Measurements from ENCODE around the gene DUSP3.
"Not testable (repeated sequence)": the region's sequence is repeated elsewhere in the genome, so short reads cannot be mapped to it uniquely, and the experiment has no call there.

The DUSP3 gene

GRCh38 chr17:43801844-43802243 is 23.1 kb upstream of the DUSP3 start:
- TF ChIP-seq ZFX (IDR thresholded peaks at IDR 0.05) (no peak), CTCF (conservative IDR thresholded peaks at IDR 0.05) (no peak)

GRCh38 chr17:43800736-43801135 is 22.0 kb upstream of the DUSP3 start:
- no peak overlapping the region for H3K27ac ChIP-seq
- TF ChIP-seq CTCF (conservative IDR thresholded peaks at IDR 0.05) (no peak), ZFX (IDR thresholded peaks at IDR 0.05) (no peak)

More at GRCh38 chr17:43801844-43802243, 23.1 kb upstream of the DUSP3 start:
- no peak overlapping the region for H3K27ac ChIP-seq

- TF ChIP-seq CTCF (conservative IDR thresholded peaks at IDR 0.05) = no peak
- no peak for TF ChIP-seq ZFX (IDR thresholded peaks at IDR 0.05)
- H3K27ac ChIP-seq = no peak overlapping the region
These were observed 20.3 kb upstream of the DUSP3 start for GRCh38 chr17:43799047-43799446.

GRCh38 chr17:43798024-43798423 is 19.2 kb upstream of the DUSP3 start:
- H3K27ac ChIP-seq = not testable (repeated sequence)

GRCh38 chr17:43792668-43793067 is 13.9 kb upstream of the DUSP3 start:
- H3K27ac ChIP-seq = not testable (repeated sequence)

- no peak overlapping the region for H3K27ac ChIP-seq
- TF ChIP-seq ZFX (IDR thresholded peaks at IDR 0.05) (no peak), CTCF (conservative IDR thresholded peaks at IDR 0.05) (no peak)
These were observed 12.8 kb upstream of the DUSP3 start for GRCh38 chr17:43791589-43791988.

GRCh38 chr17:43790311-43790940 is 11.6 kb upstream of the DUSP3 start:
- peak; percentile 30 for TF ChIP-seq CTCF (conservative IDR thresholded peaks at IDR 0.05)
- no peak for TF ChIP-seq ZFX (IDR thresholded peaks at IDR 0.05)
- no peak overlapping the region for H3K27ac ChIP-seq

GRCh38 chr17:43789482-43789881 is 10.7 kb upstream of the DUSP3 start:
- no peak overlapping the region for H3K27ac ChIP-seq
- TF ChIP-seq CTCF (conservative IDR thresholded peaks at IDR 0.05) (no peak), ZFX (IDR thresholded peaks at IDR 0.05) (no peak)

Data from C4-2B (cell line).